GM23248 (cell line): Measurements from ENCODE around the gene RASAL2. TPM values are rescaled to one million over a fixed set of nuclear protein-coding genes. Genes with fewer than 3 reads are reported as not detected.
"Not testable (repeated sequence)": the region's sequence is repeated elsewhere in the genome, so short reads cannot be mapped to it uniquely, and the experiment has no call there.

Experiments used
- DNase-seq: peaks from one replicate; pipeline ENCODE4 v3.0.0-alpha.2; 2015
- H2AFZ ChIP-seq: fragments of 200-600 bp; sonication (generic); 2 replicates; pipeline ENCODE4 v1.6.1; 2016; ENCODE audit warnings: antibody characterized with exemption
- H3F3A ChIP-seq: fragments of 200-600 bp; sonication (generic); 2 replicates; pipeline ENCODE4 v1.6.1; 2016; ENCODE audit warnings: mild to moderate bottlenecking, antibody characterized with exemption, mixed run types; ENCODE audit not compliant: insufficient read depth
- H3K27ac ChIP-seq: fragments of 200-600 bp; sonication (generic); 2 replicates; pipeline ENCODE4 v1.5.1; 2016; ENCODE audit warnings: mild to moderate bottlenecking
- H3K27me3 ChIP-seq: fragments of 200-600 bp; sonication (generic); replicated peaks from 2 replicates; pipeline ENCODE4 v1.6.1; 2016; ENCODE audit warnings: mild to moderate bottlenecking; ENCODE audit not compliant: insufficient read depth
- H3K36me3 ChIP-seq: fragments of 200-600 bp; sonication (generic); 2 replicates; pipeline ENCODE4 v1.6.1; 2016; ENCODE audit warnings: low read depth, mild to moderate bottlenecking
- H3K4me1 ChIP-seq: fragments of 200-600 bp; sonication (generic); 2 replicates; pipeline ENCODE4 v1.6.1; 2016; ENCODE audit warnings: mild to moderate bottlenecking; ENCODE audit not compliant: insufficient read depth
- H3K4me2 ChIP-seq: fragments of 200-600 bp; sonication (generic); one replicate; pipeline ENCODE4 v1.6.1; 2016; ENCODE audit warnings: mild to moderate bottlenecking; ENCODE audit not compliant: unreplicated experiment
- H3K4me3 ChIP-seq: fragments of 200-600 bp; sonication (generic); 2 replicates; pipeline ENCODE4 v1.5.1; 2016; ENCODE audit warnings: mild to moderate bottlenecking
- H3K79me2 ChIP-seq: fragments of 200-600 bp; sonication (generic); 2 replicates; pipeline ENCODE4 v1.6.1; 2016; ENCODE audit warnings: mild to moderate bottlenecking; ENCODE audit not compliant: insufficient read depth
- H3K9ac ChIP-seq: fragments of 200-600 bp; sonication (generic); 2 replicates; pipeline ENCODE4 v1.6.1; 2016; ENCODE audit warnings: mild to moderate bottlenecking
- H3K9me2 ChIP-seq: fragments of 200-600 bp; sonication (generic); 2 replicates; pipeline ENCODE4 v1.6.1; 2016; ENCODE audit warnings: mixed run types, mild to moderate bottlenecking, moderate library complexity; ENCODE audit not compliant: insufficient read depth
- H3K9me3 ChIP-seq: fragments of 200-600 bp; sonication (generic); one replicate; pipeline ENCODE4 v1.6.1; 2017; ENCODE audit warnings: low read depth
- H4K20me1 ChIP-seq: fragments of 200-600 bp; sonication (generic); 2 replicates; pipeline ENCODE4 v1.6.0; 2016; ENCODE audit not compliant: insufficient read depth
- EZH2 ChIP-seq: fragments of 200-600 bp; sonication (generic); IDR thresholded peaks from 2 replicates; pipeline ENCODE4 v1.6.1; 2018; ENCODE audit warnings: antibody characterized with exemption, mild to moderate bottlenecking; ENCODE audit not compliant: insufficient read depth, poor library complexity, severe bottlenecking
- EZH2phosphoT487 ChIP-seq: fragments of 200-600 bp; sonication (generic); IDR thresholded peaks from 2 replicates; pipeline ENCODE4 v1.6.1; 2018; ENCODE audit warnings: antibody characterized with exemption, moderate library complexity, mild to moderate bottlenecking, low read depth; ENCODE audit not compliant: insufficient read depth
- WGBS, 2 experiments: methylation state at CpG; one replicate each; pipeline ENCODE4 v1.1.6; 2015 to 2017; ENCODE audit warnings: low lambda C conversion rate in 2 of 2, low coverage in 1 of 2; ENCODE audit errors: missing lambda C conversion rate in 2 of 2; 5-methylcytosine and 5-hydroxymethylcytosine counted together
- in situ Hi-C: fragments of 300-500 bp; cut with MboI; formaldehyde crosslinking; loops from 2 replicates; pipeline ENCODE4 v1.15.0; 2020
- polyA plus RNA-seq: library from polyadenylated mRNA; unstranded; fragments of >200 nt; fragmentation: Nextera tagmentation; extraction: Ambion mirVana; gene quantifications from 2 replicates; pipeline ENCODE4 v1.2.1, GENCODE V29; 2016
- total RNA-seq: library from RNA; depleted of rRNA; stranded (reverse); fragments of >200 nt; shearing (Covaris generic); gene quantifications from 2 replicates; pipeline ENCODE4 v1.2.3, GENCODE V29; 2014

Gene RASAL2
- total and polyA plus RNA-seq, 2 experiments from 2014 or later = 10.1 to 23.1 TPM

- in situ Hi-C loops = no loop called here
These were observed 95.9 kb downstream of the RASAL2 start for GRCh38 chr1:178189814-178190213.

GRCh38 chr1:178190881-178191280 lies 97.0 kb downstream of the RASAL2 start:
- no peaks in the 10 kb centered on the region for H3K9me3 ChIP-seq
- no peak overlapping the region for H3K27ac ChIP-seq
- TF ChIP-seq EZH2 = no peak
- peaks cover 99% of the 10 kb centered on the region for H3K79me2 ChIP-seq
- DNase-seq = no peak
- H3F3A ChIP-seq = 0 out of 2 replicates have a peak, but pooled peaks cover 14% of the 10 kb centered on the region
- no peak overlapping the region for H3K4me2 ChIP-seq
- in situ Hi-C loops = no loop called here
- H3K27me3 ChIP-seq = no peaks in the 10 kb centered on the region
- H3K9me2 ChIP-seq = no peaks in the 10 kb centered on the region; the same call in 1 of the 2 replicates
- H4K20me1 ChIP-seq = no peaks in the 10 kb centered on the region
- no peak overlapping the region for H3K9ac ChIP-seq
- H3K4me1 ChIP-seq = peaks cover 9% of the 10 kb centered on the region
- no peak overlapping the region for H2AFZ ChIP-seq
- 92 to 95% methylated on average over 2 of the region's 2 CpGs for WGBS, 2 experiments
- no peak overlapping the region for H3K4me3 ChIP-seq
- H3K36me3 ChIP-seq = no peaks in the 10 kb centered on the region

More at GRCh38 chr1:178189814-178190213, 95.9 kb downstream of the RASAL2 start:
- Histone ChIP-seq H3K4me2 (no peak overlapping the region), H3K79me2 (peaks cover 99% of the 10 kb centered on the region), H4K20me1 (0 out of 2 replicates have a peak, but pooled peaks cover 7% of the 10 kb centered on the region), H3K4me3 (no peak overlapping the region), H3K9ac (no peak overlapping the region), H3K27me3 (no peaks in the 10 kb centered on the region), H2AFZ (no peak overlapping the region), H3K27ac (no peak overlapping the region), H3K4me1 (peaks cover 9% of the 10 kb centered on the region), H3K9me2 (no peaks in the 10 kb centered on the region; the same call in 1 of the 2 replicates), H3F3A (0 out of 2 replicates have a peak, but pooled peaks cover 14% of the 10 kb centered on the region), H3K9me3 (no peaks in the 10 kb centered on the region), H3K36me3 (no peaks in the 10 kb centered on the region)
- peak; percentile 41 for DNase-seq
- WGBS, 2 experiments = 68% methylated on average over 3 of the region's 3 CpGs
- no peak for TF ChIP-seq EZH2
- TF ChIP-seq EZH2phosphoT487 = no peak

- WGBS, 2 experiments = 66 to 71% methylated on average over 3 of the region's 3 CpGs
- peak overlapping the region; percentile 14 for H3K4me2 ChIP-seq
- H3K4me3 ChIP-seq = no peak overlapping the region; the same call in 1 of the 2 replicates
- peaks cover 9% of the 10 kb centered on the region for H3K4me1 ChIP-seq
- H2AFZ ChIP-seq = no peak overlapping the region
- H3K27ac ChIP-seq = peak overlapping the region; percentile 43
- no peaks in the 10 kb centered on the region for H3K9me2 ChIP-seq
- H3K27me3 ChIP-seq = no peaks in the 10 kb centered on the region
- H3K9me3 ChIP-seq = no peaks in the 10 kb centered on the region
- peak overlapping the region; percentile 8; the same call in 1 of the 2 replicates for H3K9ac ChIP-seq
- TF ChIP-seq EZH2phosphoT487 (no peak), EZH2 (no peak)
- no peaks in the 10 kb centered on the region for H4K20me1 ChIP-seq
- H3K36me3 ChIP-seq = no peaks in the 10 kb centered on the region
- in situ Hi-C loops = no loop called here
- H3K79me2 ChIP-seq = peaks cover 99% of the 10 kb centered on the region
- H3F3A ChIP-seq = 0 out of 2 replicates have a peak, but pooled peaks cover 14% of the 10 kb centered on the region
- DNase-seq = peak; percentile 87
These were observed 98.8 kb downstream of the RASAL2 start for GRCh38 chr1:178192686-178193085.

- DNase-seq = no peak
These were observed 102.7 kb downstream of the RASAL2 start for GRCh38 chr1:178196631-178197030.

GRCh38 chr1:178202095-178202494 lies 108.2 kb downstream of the RASAL2 start:
- H3K9me2 ChIP-seq, in situ Hi-C loops, DNase-seq, H3K4me2 ChIP-seq, H3K9me3 ChIP-seq, H2AFZ ChIP-seq, H4K20me1 ChIP-seq, H3K36me3 ChIP-seq, H3K4me3 ChIP-seq, H3F3A ChIP-seq, H3K27me3 ChIP-seq, H3K9ac ChIP-seq, H3K27ac ChIP-seq, H3K4me1 ChIP-seq: not testable (repeated sequence)
- whole genome bisulfite sequencing, 2 experiments = 99 to 100% methylated on average over 4 of the region's 4 CpGs
- H3K79me2 ChIP-seq = peaks cover 99% of the 10 kb centered on the region

More at GRCh38 chr1:178196631-178197030, 102.7 kb downstream of the RASAL2 start:
- Histone ChIP-seq H3K9me2 (no peaks in the 10 kb centered on the region), H3K9me3 (no peaks in the 10 kb centered on the region), H3K9ac (no peak overlapping the region), H4K20me1 (no peaks in the 10 kb centered on the region), H3K4me3 (no peak overlapping the region), H3K27ac (no peak overlapping the region), H2AFZ (no peak overlapping the region), H3K36me3 (no peaks in the 10 kb centered on the region), H3K27me3 (no peaks in the 10 kb centered on the region), H3K79me2 (peaks cover 99% of the 10 kb centered on the region), H3F3A (0 out of 2 replicates have a peak, but pooled peaks cover 14% of the 10 kb centered on the region), H3K4me1 (peaks cover 6% of the 10 kb centered on the region), H3K4me2 (no peak overlapping the region)
- TF ChIP-seq EZH2 = no peak
- no peak for TF ChIP-seq EZH2phosphoT487
- 94 to 100% methylated on average over 1 of the region's 1 CpG for WGBS, 2 experiments
- in situ Hi-C loops = no loop called here

GRCh38 chr1:178202546-178202945 lies 108.6 kb downstream of the RASAL2 start:
- in situ Hi-C loops, H3K9me3 ChIP-seq, H3K4me2 ChIP-seq, H4K20me1 ChIP-seq, H3K4me3 ChIP-seq, H2AFZ ChIP-seq, H3K9me2 ChIP-seq, H3K9ac ChIP-seq, H3K27ac ChIP-seq, DNase-seq, H3K4me1 ChIP-seq, H3F3A ChIP-seq, H3K36me3 ChIP-seq, H3K27me3 ChIP-seq: not testable (repeated sequence)
- peaks cover 99% of the 10 kb centered on the region for H3K79me2 ChIP-seq
- WGBS, 2 experiments = 98 to 100% methylated on average over 2 of the region's 2 CpGs

GRCh38 chr1:178208269-178208856 lies 114.5 kb downstream of the RASAL2 start:
- H4K20me1 ChIP-seq, H3K27me3 ChIP-seq, H3K9me2 ChIP-seq, H3K9me3 ChIP-seq, H3K4me1 ChIP-seq, H3F3A ChIP-seq, H3K4me2 ChIP-seq, in situ Hi-C loops, H3K4me3 ChIP-seq, H3K27ac ChIP-seq, DNase-seq, H2AFZ ChIP-seq, H3K9ac ChIP-seq, H3K36me3 ChIP-seq: not testable (repeated sequence)
- peaks cover 99% of the 10 kb centered on the region for H3K79me2 ChIP-seq
- WGBS, 2 experiments = 96% methylated on average over 11 of the region's 11 CpGs
